ENCODE measurements around the gene GABRB1.

The GABRB1 gene

GRCh38 chr4:47209833-47210232, 178.5 kb downstream of the GABRB1 start:
- no peaks in the 10 kb centered on the region for H3K27me3 ChIP-seq
- peaks cover 16% of the 10 kb centered on the region for H3K4me1 ChIP-seq
- no peak for DNase-seq
- H3K9me3 ChIP-seq, result no peaks in the 10 kb centered on the region
- no peaks in the 10 kb centered on the region for H3K36me3 ChIP-seq
- no peak overlapping the region for H3K4me3 ChIP-seq (ENCODE audit: low read depth, low read length)
- TF ChIP-seq CTCF (IDR thresholded peaks at IDR 0.05; ENCODE audit: low read depth, low read length), result no peak

DNA sequence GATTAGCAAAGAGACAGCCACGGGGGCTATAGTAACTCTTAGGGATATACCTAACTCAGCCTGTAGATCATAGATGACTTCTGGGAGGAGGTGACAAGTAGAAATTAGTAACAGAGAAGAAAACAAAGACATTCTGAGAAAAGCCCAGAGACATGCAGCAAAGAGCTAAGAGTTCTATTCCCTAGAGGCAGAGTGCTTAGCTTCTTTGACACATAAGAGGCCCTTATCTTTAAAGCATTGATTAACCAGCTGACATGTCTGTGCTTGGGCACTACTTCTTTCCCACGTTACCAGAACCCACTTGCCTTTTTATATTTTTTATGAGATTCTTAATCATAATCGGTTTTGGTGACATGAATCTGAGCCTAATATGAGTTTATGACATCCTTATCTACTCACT, 179.5 kb downstream of the GABRB1 start:
- TF ChIP-seq CTCF (IDR thresholded peaks at IDR 0.05; ENCODE audit: low read depth, low read length), result no peak
- H3K4me1 ChIP-seq, result peaks cover 16% of the 10 kb centered on the region
- DNase-seq, result no peak
- no peaks in the 10 kb centered on the region for H3K27me3 ChIP-seq
- H3K9me3 ChIP-seq, result no peaks in the 10 kb centered on the region
- no peak overlapping the region for H3K4me3 ChIP-seq (ENCODE audit: low read depth, low read length)
- no peaks in the 10 kb centered on the region for H3K36me3 ChIP-seq

DNA sequence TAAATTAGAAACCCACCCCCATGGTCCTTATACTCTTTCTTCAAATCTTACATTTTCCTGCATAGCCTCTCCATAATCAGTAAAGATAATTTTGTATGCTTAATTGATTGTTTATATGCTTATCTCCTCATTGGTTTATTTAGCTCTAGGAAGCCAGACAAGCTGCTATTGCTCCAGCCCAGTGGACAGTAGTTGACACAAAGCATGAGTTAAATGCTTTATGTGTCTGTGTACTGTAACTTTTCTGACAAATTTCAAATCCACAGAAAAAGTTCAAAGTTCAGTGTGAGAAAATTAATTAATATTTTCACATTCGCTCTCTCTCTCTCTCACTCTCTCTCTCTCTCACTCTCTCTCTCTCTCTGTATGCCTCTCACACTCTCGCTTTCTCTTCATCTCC, 181.7 kb downstream of the GABRB1 start:
- Histone ChIP-seq H3K36me3 (no peaks in the 10 kb centered on the region), H3K9me3 (no peaks in the 10 kb centered on the region), H3K4me1 (peaks cover 21% of the 10 kb centered on the region), H3K4me3 (ENCODE audit: low read depth, low read length) (no peak overlapping the region), H3K27me3 (no peaks in the 10 kb centered on the region)
- peak; percentile 6 for DNase-seq
- no peak for TF ChIP-seq CTCF (IDR thresholded peaks at IDR 0.05; ENCODE audit: low read depth, low read length)

- Histone ChIP-seq H3K27me3 (no peaks in the 10 kb centered on the region), H3K4me1 (peaks cover 25% of the 10 kb centered on the region), H3K9me3 (no peaks in the 10 kb centered on the region), H3K36me3 (no peaks in the 10 kb centered on the region), H3K4me3 (ENCODE audit: low read depth, low read length) (peak overlapping the region; percentile 9; the same call in 1 of the 2 replicates)
- no peak for DNase-seq
- no peak for TF ChIP-seq CTCF (IDR thresholded peaks at IDR 0.05; ENCODE audit: low read depth, low read length)
Measured at GRCh38 chr4:47213539-47213938, 182.2 kb downstream of the GABRB1 start.

DNA sequence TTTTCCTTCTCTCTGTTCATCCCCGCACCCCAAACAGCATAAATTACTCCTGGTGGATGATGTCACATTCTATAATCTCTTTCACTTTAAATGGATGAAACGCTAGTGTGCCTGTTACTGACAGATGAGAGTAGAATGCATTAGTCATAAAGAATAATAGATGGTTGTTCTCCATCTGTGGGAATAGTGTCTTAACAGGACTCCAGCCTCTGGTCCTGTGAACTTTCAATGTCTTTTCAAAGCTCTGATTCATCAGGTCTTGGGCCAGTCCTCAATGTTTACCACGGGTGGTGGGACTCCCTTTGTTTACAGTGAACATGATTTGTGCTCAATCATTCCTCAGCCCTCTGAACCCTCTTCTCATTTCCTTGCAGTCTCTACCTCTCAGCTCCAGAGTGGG, 182.6 kb downstream of the GABRB1 start:
- DNase-seq, result peak; percentile 47
- H3K36me3 ChIP-seq, result no peaks in the 10 kb centered on the region
- no peaks in the 10 kb centered on the region for H3K27me3 ChIP-seq
- H3K9me3 ChIP-seq, result no peaks in the 10 kb centered on the region
- no peak for TF ChIP-seq CTCF (IDR thresholded peaks at IDR 0.05; ENCODE audit: low read depth, low read length)
- peaks cover 25% of the 10 kb centered on the region for H3K4me1 ChIP-seq
- peak overlapping the region; percentile 9; the same call in 1 of the 2 replicates for H3K4me3 ChIP-seq (ENCODE audit: low read depth, low read length)

GRCh38 chr4:47215759-47216158, 184.4 kb downstream of the GABRB1 start:
- no peak for TF ChIP-seq CTCF (IDR thresholded peaks at IDR 0.05; ENCODE audit: low read depth, low read length)
- no peaks in the 10 kb centered on the region for H3K27me3 ChIP-seq
- H3K4me1 ChIP-seq, result peaks cover 25% of the 10 kb centered on the region
- H3K4me3 ChIP-seq (ENCODE audit: low read depth, low read length), result no peak overlapping the region
- no peaks in the 10 kb centered on the region for H3K36me3 ChIP-seq
- no peak for DNase-seq
- H3K9me3 ChIP-seq, result no peaks in the 10 kb centered on the region

Data from BE2C (cell line).